ENCODE data around the gene VDAC1. TPM values are rescaled to one million over a fixed set of nuclear protein-coding genes. Genes with fewer than 3 reads are reported as not detected.
A peak's percentile ranks its signal among the peaks of the same experiment; 100 is the strongest.

Gene VDAC1
- total RNA-seq, 1 donor from 2014 or later = 112 TPM

DNA sequence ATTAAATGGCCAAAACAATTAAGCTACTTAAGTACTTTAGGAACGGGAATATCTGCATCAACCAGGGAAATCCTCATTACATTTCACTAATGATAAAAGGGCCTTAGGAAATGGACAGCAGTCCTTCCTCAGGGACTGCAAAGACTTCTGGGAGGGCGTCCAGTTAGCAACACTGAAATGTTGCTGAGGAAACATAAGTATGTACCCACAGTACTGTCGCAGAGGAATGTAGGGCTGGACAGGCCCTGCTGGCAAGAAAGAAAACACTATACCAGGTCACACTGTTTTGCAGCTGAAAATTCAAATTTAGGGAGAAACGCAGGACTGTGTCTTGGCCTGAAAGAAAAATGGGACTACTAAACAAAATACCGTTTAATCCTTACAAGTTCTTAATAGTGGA lies 37.7 kb downstream of the VDAC1 start:
- Histone ChIP-seq H3K36me3 (peaks cover 7% of the 10 kb centered on the region), H3K4me3 (peak overlapping the region; percentile 81), H3K4me1 (peaks cover 10% of the 10 kb centered on the region), H3K27me3 (no peaks in the 10 kb centered on the region), H3K27ac (no peak overlapping the region), H3K9me3 (no peaks in the 10 kb centered on the region)
- intact Hi-C loops (cut with DNase I) = no loop called here
- DNase-seq (no peak), ATAC-seq (no peak)
- TF ChIP-seq, protein P1, sequence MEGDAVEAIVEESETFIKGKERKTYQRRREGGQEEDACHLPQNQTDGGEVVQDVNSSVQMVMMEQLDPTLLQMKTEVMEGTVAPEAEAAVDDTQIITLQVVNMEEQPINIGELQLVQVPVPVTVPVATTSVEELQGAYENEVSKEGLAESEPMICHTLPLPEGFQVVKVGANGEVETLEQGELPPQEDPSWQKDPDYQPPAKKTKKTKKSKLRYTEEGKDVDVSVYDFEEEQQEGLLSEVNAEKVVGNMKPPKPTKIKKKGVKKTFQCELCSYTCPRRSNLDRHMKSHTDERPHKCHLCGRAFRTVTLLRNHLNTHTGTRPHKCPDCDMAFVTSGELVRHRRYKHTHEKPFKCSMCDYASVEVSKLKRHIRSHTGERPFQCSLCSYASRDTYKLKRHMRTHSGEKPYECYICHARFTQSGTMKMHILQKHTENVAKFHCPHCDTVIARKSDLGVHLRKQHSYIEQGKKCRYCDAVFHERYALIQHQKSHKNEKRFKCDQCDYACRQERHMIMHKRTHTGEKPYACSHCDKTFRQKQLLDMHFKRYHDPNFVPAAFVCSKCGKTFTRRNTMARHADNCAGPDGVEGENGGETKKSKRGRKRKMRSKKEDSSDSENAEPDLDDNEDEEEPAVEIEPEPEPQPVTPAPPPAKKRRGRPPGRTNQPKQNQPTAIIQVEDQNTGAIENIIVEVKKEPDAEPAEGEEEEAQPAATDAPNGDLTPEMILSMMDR (IDR thresholded peaks at IDR 0.05) = no peak

DNA sequence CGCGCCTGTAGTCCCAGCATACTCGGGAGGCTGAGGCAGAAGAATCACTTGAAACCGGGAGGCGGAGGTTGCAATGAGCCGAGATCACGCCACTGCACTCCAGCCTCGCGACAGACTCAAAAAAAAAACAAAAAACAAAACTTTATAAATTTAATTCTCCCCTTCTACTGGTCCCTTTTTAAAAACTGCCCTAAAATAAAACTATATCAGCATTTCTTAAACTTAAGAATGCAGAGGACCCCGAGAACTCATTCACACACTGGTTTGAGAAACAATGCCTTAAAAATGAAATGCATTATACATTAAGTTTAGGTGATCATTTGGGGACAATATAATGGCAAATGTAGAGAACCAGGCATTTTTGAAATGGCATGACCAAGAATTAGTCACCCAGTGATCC lies 38.7 kb downstream of the VDAC1 start:
- intact Hi-C loops (cut with DNase I) = no loop called here
- DNase-seq (no peak), ATAC-seq (no peak)
- TF ChIP-seq, protein P1 (IDR thresholded peaks at IDR 0.05) = no peak
- Histone ChIP-seq H3K4me1 (peaks cover 10% of the 10 kb centered on the region), H3K4me3 (no peak overlapping the region), H3K9me3 (no peaks in the 10 kb centered on the region), H3K27ac (no peak overlapping the region), H3K36me3 (no peaks in the 10 kb centered on the region), H3K27me3 (no peaks in the 10 kb centered on the region)

DNA sequence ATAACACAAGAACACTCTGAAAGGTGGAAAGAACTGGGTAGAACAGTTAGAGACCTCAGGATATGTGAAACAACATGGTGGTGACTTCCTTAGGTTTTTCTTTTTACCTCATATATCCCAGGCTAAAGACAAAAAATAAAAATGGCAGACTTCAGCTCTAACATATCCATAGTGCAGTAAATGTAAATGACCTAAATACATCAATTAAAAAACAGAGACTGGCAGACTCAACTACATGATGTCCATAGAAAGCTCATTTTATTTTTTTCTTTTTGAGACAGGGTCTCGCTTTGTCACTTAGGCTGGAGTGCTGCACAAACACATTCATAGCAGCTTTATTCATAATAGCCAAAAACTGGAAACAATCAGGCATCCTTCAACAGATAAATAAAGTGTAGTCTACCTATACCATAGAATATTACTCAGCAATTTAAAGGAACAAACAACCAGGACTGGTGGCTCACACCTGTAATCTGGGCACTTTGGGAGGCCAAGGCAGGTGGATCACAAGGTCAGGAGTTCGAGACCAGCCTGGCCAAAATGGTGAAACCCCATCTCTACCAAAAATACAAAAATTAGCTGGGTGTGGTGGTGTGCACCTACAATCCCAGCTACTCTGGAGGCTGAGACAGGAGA lies 41.2 kb downstream of the VDAC1 start:
- peaks cover 6% of the 10 kb centered on the region for H3K4me1 ChIP-seq
- H3K27me3 ChIP-seq = no peaks in the 10 kb centered on the region
- TF ChIP-seq, protein P1 (IDR thresholded peaks at IDR 0.05) = no peak
- DNase-seq = no peak
- intact Hi-C loops (cut with DNase I) = no loop called here
- no peak overlapping the region for H3K27ac ChIP-seq
- peaks cover 12% of the 10 kb centered on the region for H3K36me3 ChIP-seq
- no peak overlapping the region for H3K4me3 ChIP-seq
- H3K9me3 ChIP-seq = no peaks in the 10 kb centered on the region
- no peak for ATAC-seq

DNA sequence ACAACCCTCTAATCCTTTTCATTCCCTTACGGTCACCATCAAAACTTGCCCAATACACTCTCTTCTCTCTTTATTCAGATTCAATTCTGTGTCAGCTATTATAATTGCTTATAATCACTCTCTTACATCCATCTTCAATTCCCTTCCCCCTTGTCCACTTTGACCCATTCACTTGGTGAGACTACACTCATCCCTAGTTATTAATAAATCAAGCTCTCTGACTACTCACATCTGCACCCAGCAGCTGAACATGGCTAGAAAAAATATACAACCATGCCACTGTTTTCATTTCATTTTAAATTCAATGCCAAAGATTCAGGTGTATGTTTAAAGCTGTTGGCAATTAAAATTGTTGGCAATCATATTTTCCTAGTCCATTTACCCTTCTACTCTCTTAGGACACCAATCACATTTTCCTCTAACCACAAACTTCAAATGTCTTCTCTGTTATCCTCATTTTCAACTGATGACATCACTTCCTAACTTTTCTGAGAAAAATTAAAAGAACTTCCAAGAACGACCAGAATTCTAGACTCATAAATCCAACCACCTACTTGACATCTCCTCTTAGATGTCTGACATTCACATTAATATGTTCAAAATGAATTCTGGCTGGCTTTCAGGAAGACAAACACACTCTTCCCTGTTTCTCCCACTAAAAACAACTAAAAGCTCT lies 41.8 kb downstream of the VDAC1 start:
- ATAC-seq = no peak
- H3K4me3 ChIP-seq = no peak overlapping the region

DNA sequence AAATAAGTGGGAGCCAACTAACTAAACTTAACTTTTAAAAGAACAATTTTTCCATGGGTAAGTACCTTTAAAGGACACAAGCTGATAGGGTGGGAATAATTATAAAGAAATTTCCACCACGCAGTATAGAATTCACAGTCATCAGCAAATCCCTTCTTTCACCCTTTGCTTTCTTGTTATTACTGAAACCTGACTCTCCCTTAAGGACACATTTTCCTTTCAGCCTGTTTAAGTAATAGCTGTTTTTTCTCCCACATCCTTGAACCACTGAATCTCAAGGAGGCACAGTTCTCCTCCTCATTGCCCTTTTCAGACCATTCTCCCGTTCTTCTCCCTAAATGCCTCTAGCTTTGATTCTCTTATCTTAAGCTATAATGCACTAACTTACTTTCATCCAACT lies 42.6 kb downstream of the VDAC1 start:
- DNase-seq (no peak), ATAC-seq (no peak)
- peaks cover 3% of the 10 kb centered on the region for H3K4me1 ChIP-seq
- intact Hi-C loops (cut with DNase I) = no loop called here
- H3K9me3 ChIP-seq = no peaks in the 10 kb centered on the region
- no peak overlapping the region for H3K4me3 ChIP-seq
- TF ChIP-seq, protein P1 (IDR thresholded peaks at IDR 0.05) = no peak
- peaks cover 25% of the 10 kb centered on the region for H3K36me3 ChIP-seq
- H3K27ac ChIP-seq = no peak overlapping the region
- no peaks in the 10 kb centered on the region for H3K27me3 ChIP-seq

More for the DNA sequence above, 41.8 kb downstream of the VDAC1 start:
- TF ChIP-seq, protein P1 (IDR thresholded peaks at IDR 0.05) = no peak
- Histone ChIP-seq H3K36me3 (peaks cover 18% of the 10 kb centered on the region), H3K27me3 (no peaks in the 10 kb centered on the region), H3K9me3 (no peaks in the 10 kb centered on the region), H3K4me1 (peaks cover 6% of the 10 kb centered on the region), H3K27ac (no peak overlapping the region)
- intact Hi-C loops (cut with DNase I) = no loop called here
- no peak for DNase-seq
